ENCODE measurements around the gene OVCH2.
"Not testable (repeated sequence)": the region's sequence is repeated elsewhere in the genome, so short reads cannot be mapped to it uniquely, and the experiment has no call there.

OVCH2 gene

GRCh38 chr11:7706377-7706776 is at the start of gene OVCH2:
OVCH2 (minus strand) TSS chr11:7706477; CDS start chr11:7706394, 83 bp downstream.
- DNase-seq (ENCODE audit: low read depth in 2 of 2): no peak

GRCh38 chr11:7749456-7749855 is 43.2 kb upstream of the OVCH2 start:
- no peak for DNase-seq (ENCODE audit: low read depth in 2 of 2)

GRCh38 chr11:7734767-7735166 is 28.5 kb upstream of the OVCH2 start:
- not testable (repeated sequence) for DNase-seq (ENCODE audit: low read depth in 2 of 2)

GRCh38 chr11:7714786-7715185 is 8.5 kb upstream of the OVCH2 start:
- no peak for DNase-seq (ENCODE audit: low read depth in 2 of 2)

- DNase-seq (ENCODE audit: low read depth in 2 of 2): no peak
These were observed 2.5 kb downstream of the OVCH2 start for GRCh38 chr11:7703740-7704139.

GRCh38 chr11:7696424-7696823 is 9.9 kb downstream of the OVCH2 start:
- DNase-seq (ENCODE audit: low read depth in 2 of 2): no peak

GRCh38 chr11:7694235-7694634 is 12.0 kb downstream of the OVCH2 start:
- no peak for DNase-seq (ENCODE audit: low read depth in 2 of 2)

- no peak for DNase-seq (ENCODE audit: low read depth in 2 of 2)
These were observed 13.9 kb downstream of the OVCH2 start for GRCh38 chr11:7692426-7692825.

GRCh38 chr11:7691759-7692350 is 14.4 kb downstream of the OVCH2 start:
- no peak for DNase-seq (ENCODE audit: low read depth in 2 of 2)

GRCh38 chr11:7690648-7691047 is 15.6 kb downstream of the OVCH2 start:
- DNase-seq (ENCODE audit: low read depth in 2 of 2): no peak

- DNase-seq (ENCODE audit: low read depth in 2 of 2): no peak
These were observed 17.0 kb downstream of the OVCH2 start for GRCh38 chr11:7689239-7689638.

- no peak for DNase-seq (ENCODE audit: low read depth in 2 of 2)
These were observed 17.9 kb downstream of the OVCH2 start for GRCh38 chr11:7688238-7688826.

- DNase-seq (ENCODE audit: low read depth in 2 of 2): no peak
These were observed 18.9 kb downstream of the OVCH2 start for GRCh38 chr11:7687386-7687785.

GRCh38 chr11:7686761-7687160 is 19.5 kb downstream of the OVCH2 start:
- no peak for DNase-seq (ENCODE audit: low read depth in 2 of 2)

GRCh38 chr11:7683571-7683970 is 22.7 kb downstream of the OVCH2 start:
- no peak for DNase-seq (ENCODE audit: low read depth in 2 of 2)

GRCh38 chr11:7677796-7678201 is 28.5 kb downstream of the OVCH2 start:
- no peak for DNase-seq (ENCODE audit: low read depth in 2 of 2)

GRCh38 chr11:7677071-7677470 is 29.2 kb downstream of the OVCH2 start:
- no peak for DNase-seq (ENCODE audit: low read depth in 2 of 2)

- no peak for DNase-seq (ENCODE audit: low read depth in 2 of 2)
These were observed 30.6 kb downstream of the OVCH2 start for GRCh38 chr11:7675631-7676030.

- DNase-seq (ENCODE audit: low read depth in 2 of 2): no peak
These were observed 32.4 kb downstream of the OVCH2 start for GRCh38 chr11:7673724-7674434.

- DNase-seq (ENCODE audit: low read depth in 2 of 2): no peak
These were observed 33.1 kb downstream of the OVCH2 start, which contains the start of gene CYB5R2 for GRCh38 chr11:7672960-7673723. CYB5R2 (minus strand) TSS chr11:7673500; CDS start chr11:7672825, 675 bp downstream.

GRCh38 chr11:7672276-7672959 is 33.9 kb downstream of the OVCH2 start:
- no peak for DNase-seq (ENCODE audit: low read depth in 2 of 2)

Measured in stimulated activated CD4-positive, alpha-beta T cell treated with anti-CD3 and anti-CD28 coated beads, Interleukin-15, amount 100 ng/mL, for 48 hours (primary cell).